ENCODE data around the gene SDK2. TPM values are rescaled to one million over a fixed set of nuclear protein-coding genes. Genes with fewer than 3 reads are reported as not detected.

Gene SDK2
- total and polyA plus RNA-seq, 9 of the 15 experiments (the other 6 are each of a cell fraction or from before 2014, with no cell fraction given): 0.04 TPM; not detected in 8

DNA sequence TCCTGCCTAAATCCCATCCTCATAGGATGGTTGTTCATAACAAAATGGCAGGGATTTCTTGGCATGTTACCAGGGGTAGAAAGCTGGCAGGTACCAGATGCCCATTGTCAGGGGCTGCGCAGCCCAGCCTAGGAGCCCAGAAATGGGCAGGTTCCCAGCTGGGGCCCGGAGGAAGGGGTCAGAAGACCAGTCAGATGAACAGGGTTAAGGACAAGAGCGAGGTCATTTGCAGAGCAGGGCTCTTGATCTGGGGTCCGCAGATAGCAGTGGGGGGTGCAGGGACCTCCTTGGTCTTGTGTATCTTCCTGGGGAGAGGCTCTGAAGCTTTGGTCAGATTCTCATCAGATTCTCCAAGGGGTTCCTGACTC lies 280.1 kb downstream of the SDK2 start:
- H3K4me2 ChIP-seq (ENCODE audit: insufficient read depth, low read length): no peak overlapping the region
- H3K9me3 ChIP-seq (replicated peaks; ENCODE audit: control insufficient read depth, insufficient read depth, low read depth, low read length): no peaks in the 10 kb centered on the region
- FAIRE-seq (no peak), DNase-seq (ENCODE audit: extremely low read depth in 1 of 4, low spot score in 3 of 4) (no peak), ATAC-seq (no peak)
- H3K4me3 ChIP-seq: no peak overlapping the region
- BruUV-seq (replicated peaks): no TSS peak
- H3K9me1 ChIP-seq (ENCODE audit: control insufficient read depth, insufficient read depth, low read length): no peaks in the 10 kb centered on the region
- H3K36me3 ChIP-seq (ENCODE audit: control insufficient read depth, insufficient read depth, low read length): no peaks in the 10 kb centered on the region
- 21% methylated on average over 4 of the region's 4 CpGs for WGBS (ENCODE audit: insufficient coverage, low coverage, missing lambda C conversion rate)
- no peaks in the 10 kb centered on the region for H3K79me2 ChIP-seq (ENCODE audit: control insufficient read depth, insufficient read depth, low read length)
- H3K27ac ChIP-seq (ENCODE audit: extremely low read depth, low read depth, low read length): no peak overlapping the region
- H3K4me1 ChIP-seq (replicated peaks in 1 of 2; ENCODE audit: control insufficient read depth in 2 of 2, insufficient read depth in 2 of 2, low read length in 2 of 2): peaks cover 0 to 17% of the 10 kb centered on the region in 2 experiments; a peak in 2 of 5 replicates
- intact Hi-C loops (cut with micrococcal nuclease) (loop anchor here (10.0 kb wide), 1 partner anchor 799 kb away; no protein-coding TSS in a partner anchor), in situ Hi-C loops (cut with MboI) (loop anchor here (10.0 kb wide), 1 partner anchor 809 kb away; no protein-coding TSS in a partner anchor)
- H3K27me3 ChIP-seq (ENCODE audit: control insufficient read depth in 2 of 2, insufficient read depth in 2 of 2, low read length in 2 of 2): peaks cover 41 to 68% of the 10 kb centered on the region in 2 experiments; a peak in 4 of 5 replicates
- 0 out of 2 replicates have a peak, but pooled peaks cover under 1% of the 10 kb centered on the region for H4K20me1 ChIP-seq (replicated peaks; ENCODE audit: control insufficient read depth, insufficient read depth, low read length)
- no peak overlapping the region for H2AFZ ChIP-seq (ENCODE audit: low read depth, low read length)
- POLR2A ChIA-PET: interaction anchor here (0.6 to 1.0 kb wide), 2 partner anchors 13 to 149 kb away, joined by 3 read pairs; no protein-coding TSS in a partner anchor
- CTCF ChIA-PET (ENCODE audit: low intra/inter-chr PET ratio): no interaction called here
- no peak overlapping the region for H3K9ac ChIP-seq (ENCODE audit: insufficient read depth in 1 of 2, low read depth in 2 of 2, low read length in 2 of 2)
- no peak for TF ChIP-seq BCOR (IDR thresholded peaks at IDR 0.05)
- no peak for TF ChIP-seq NFIC (IDR thresholded peaks at IDR 0.05)
- TF ChIP-seq, protein P1, sequence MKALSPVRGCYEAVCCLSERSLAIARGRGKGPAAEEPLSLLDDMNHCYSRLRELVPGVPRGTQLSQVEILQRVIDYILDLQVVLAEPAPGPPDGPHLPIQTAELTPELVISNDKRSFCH (CRISPR knock-in tag; IDR thresholded peaks at IDR 0.05): no peak
- TF ChIP-seq, protein P1 (tag; IDR thresholded peaks at IDR 0.05): no peak
- no peak for TF ChIP-seq ZNF175 (CRISPR knock-in tag; IDR thresholded peaks at IDR 0.05; ENCODE audit: low read depth)
- TF ChIP-seq XRCC4 (IDR thresholded peaks at IDR 0.05; ENCODE audit: extremely low read depth, insufficient read depth, insufficient read length): no peak
- TF ChIP-seq ZNF766 (CRISPR knock-in tag; conservative IDR thresholded peaks at IDR 0.05): no peak
- TF ChIP-seq, protein P2, sequence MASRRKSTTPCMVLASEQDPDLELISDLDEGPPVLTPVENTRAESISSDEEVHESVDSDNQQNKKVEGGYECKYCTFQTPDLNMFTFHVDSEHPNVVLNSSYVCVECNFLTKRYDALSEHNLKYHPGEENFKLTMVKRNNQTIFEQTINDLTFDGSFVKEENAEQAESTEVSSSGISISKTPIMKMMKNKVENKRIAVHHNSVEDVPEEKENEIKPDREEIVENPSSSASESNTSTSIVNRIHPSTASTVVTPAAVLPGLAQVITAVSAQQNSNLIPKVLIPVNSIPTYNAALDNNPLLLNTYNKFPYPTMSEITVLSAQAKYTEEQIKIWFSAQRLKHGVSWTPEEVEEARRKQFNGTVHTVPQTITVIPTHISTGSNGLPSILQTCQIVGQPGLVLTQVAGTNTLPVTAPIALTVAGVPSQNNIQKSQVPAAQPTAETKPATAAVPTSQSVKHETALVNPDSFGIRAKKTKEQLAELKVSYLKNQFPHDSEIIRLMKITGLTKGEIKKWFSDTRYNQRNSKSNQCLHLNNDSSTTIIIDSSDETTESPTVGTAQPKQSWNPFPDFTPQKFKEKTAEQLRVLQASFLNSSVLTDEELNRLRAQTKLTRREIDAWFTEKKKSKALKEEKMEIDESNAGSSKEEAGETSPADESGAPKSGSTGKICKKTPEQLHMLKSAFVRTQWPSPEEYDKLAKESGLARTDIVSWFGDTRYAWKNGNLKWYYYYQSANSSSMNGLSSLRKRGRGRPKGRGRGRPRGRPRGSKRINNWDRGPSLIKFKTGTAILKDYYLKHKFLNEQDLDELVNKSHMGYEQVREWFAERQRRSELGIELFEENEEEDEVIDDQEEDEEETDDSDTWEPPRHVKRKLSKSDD (conservative IDR thresholded peaks at IDR 0.05; ENCODE audit: low read length): no peak
- TF ChIP-seq, protein P3, sequence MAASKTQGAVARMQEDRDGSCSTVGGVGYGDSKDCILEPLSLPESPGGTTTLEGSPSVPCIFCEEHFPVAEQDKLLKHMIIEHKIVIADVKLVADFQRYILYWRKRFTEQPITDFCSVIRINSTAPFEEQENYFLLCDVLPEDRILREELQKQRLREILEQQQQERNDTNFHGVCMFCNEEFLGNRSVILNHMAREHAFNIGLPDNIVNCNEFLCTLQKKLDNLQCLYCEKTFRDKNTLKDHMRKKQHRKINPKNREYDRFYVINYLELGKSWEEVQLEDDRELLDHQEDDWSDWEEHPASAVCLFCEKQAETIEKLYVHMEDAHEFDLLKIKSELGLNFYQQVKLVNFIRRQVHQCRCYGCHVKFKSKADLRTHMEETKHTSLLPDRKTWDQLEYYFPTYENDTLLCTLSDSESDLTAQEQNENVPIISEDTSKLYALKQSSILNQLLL (CRISPR knock-in tag; IDR thresholded peaks at IDR 0.05; ENCODE audit: borderline replicate concordance): no peak
- no peak for TF ChIP-seq SAFB (IDR thresholded peaks at IDR 0.05; ENCODE audit: borderline replicate concordance, low read depth, low read length)
- TF ChIP-seq, protein P4, sequence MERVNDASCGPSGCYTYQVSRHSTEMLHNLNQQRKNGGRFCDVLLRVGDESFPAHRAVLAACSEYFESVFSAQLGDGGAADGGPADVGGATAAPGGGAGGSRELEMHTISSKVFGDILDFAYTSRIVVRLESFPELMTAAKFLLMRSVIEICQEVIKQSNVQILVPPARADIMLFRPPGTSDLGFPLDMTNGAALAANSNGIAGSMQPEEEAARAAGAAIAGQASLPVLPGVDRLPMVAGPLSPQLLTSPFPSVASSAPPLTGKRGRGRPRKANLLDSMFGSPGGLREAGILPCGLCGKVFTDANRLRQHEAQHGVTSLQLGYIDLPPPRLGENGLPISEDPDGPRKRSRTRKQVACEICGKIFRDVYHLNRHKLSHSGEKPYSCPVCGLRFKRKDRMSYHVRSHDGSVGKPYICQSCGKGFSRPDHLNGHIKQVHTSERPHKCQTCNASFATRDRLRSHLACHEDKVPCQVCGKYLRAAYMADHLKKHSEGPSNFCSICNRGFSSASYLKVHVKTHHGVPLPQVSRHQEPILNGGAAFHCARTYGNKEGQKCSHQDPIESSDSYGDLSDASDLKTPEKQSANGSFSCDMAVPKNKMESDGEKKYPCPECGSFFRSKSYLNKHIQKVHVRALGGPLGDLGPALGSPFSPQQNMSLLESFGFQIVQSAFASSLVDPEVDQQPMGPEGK (CRISPR knock-in tag; IDR thresholded peaks at IDR 0.05; ENCODE audit: borderline replicate concordance): no peak
- TF ChIP-seq ETS2 (tag; IDR thresholded peaks at IDR 0.05; ENCODE audit: borderline replicate concordance, poor library complexity, severe bottlenecking): no peak

All from K562 (cell line).